ENCODE measurements around the gene PKP4.
"Not testable (repeated sequence)": the region's sequence is repeated elsewhere in the genome, so short reads cannot be mapped to it uniquely, and the experiment has no call there.

The PKP4 gene, protein sequence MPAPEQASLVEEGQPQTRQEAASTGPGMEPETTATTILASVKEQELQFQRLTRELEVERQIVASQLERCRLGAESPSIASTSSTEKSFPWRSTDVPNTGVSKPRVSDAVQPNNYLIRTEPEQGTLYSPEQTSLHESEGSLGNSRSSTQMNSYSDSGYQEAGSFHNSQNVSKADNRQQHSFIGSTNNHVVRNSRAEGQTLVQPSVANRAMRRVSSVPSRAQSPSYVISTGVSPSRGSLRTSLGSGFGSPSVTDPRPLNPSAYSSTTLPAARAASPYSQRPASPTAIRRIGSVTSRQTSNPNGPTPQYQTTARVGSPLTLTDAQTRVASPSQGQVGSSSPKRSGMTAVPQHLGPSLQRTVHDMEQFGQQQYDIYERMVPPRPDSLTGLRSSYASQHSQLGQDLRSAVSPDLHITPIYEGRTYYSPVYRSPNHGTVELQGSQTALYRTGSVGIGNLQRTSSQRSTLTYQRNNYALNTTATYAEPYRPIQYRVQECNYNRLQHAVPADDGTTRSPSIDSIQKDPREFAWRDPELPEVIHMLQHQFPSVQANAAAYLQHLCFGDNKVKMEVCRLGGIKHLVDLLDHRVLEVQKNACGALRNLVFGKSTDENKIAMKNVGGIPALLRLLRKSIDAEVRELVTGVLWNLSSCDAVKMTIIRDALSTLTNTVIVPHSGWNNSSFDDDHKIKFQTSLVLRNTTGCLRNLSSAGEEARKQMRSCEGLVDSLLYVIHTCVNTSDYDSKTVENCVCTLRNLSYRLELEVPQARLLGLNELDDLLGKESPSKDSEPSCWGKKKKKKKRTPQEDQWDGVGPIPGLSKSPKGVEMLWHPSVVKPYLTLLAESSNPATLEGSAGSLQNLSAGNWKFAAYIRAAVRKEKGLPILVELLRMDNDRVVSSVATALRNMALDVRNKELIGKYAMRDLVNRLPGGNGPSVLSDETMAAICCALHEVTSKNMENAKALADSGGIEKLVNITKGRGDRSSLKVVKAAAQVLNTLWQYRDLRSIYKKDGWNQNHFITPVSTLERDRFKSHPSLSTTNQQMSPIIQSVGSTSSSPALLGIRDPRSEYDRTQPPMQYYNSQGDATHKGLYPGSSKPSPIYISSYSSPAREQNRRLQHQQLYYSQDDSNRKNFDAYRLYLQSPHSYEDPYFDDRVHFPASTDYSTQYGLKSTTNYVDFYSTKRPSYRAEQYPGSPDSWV

DNA sequence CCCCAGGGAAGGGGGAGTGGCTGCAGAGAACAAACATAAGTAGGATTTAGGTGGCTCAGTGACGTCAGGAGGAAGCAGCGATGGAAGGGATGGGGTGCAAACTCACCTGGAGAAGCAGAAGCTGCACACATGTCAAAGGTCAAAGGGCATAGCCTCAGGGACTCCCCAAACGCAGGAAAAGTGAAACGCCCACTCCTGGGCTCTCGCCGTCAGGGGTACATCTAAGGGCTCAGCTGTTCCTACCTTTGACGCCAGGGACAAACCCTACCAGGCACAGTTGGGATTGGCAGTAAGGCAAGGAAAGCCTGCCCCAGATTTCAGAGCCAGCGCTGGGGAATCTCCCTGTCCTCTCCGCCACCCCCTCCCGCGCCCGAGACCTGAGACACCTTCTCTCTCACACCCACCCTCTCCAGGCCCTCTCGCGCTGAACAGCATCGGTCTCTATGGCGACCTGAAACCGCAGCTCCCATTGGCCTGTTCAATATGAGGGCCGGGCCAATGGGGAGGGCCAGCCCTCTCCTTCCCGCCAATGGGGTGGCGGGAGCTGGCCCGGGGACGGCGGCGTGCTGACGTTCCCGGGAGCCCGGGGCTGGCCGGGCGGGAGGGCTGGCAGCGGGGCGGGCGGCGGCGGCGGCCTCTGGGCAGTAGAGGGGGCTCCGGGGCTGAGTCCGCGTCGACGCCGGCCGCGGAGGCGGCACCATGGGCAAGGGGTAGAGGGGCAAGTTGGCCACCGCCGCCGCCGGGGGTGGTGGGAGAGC is at the start of gene PKP4, which contains the start of gene CCDC148:
PKP4 (plus strand) TSS at position 644 of the 758 bp plus-strand sequence. CDS start 76,233 bp downstream, outside the sequence.
CCDC148 (minus strand) TSS at position 445 of the 758 bp plus-strand sequence; CDS start at position 131, 314 bp downstream.
- peak; percentile 91 to 95 for DNase-seq

GRCh38 chr2:158407031-158407430 is 49.7 kb upstream of the PKP4 start:
- no peak for DNase-seq

DNA sequence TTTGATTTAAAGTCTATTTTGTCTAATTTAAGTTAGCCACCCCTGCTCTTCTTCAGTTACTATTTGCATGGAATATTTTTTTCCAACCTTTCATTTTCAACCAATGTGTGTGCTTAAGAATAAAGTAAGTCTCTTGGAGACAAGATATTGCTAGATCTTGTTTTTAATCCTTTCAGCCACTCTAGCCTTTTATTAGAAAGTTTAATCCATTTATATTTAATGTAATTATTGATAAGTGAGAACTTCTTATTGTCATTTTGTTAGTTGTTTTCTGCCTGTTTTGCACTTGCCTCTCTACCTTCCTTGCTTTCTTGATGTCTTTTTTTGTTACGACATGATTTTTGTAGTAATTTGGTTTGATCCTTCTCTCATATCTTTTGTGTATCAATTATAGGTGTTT is 46.6 kb upstream of the PKP4 start:
- no peak for DNase-seq

DNA sequence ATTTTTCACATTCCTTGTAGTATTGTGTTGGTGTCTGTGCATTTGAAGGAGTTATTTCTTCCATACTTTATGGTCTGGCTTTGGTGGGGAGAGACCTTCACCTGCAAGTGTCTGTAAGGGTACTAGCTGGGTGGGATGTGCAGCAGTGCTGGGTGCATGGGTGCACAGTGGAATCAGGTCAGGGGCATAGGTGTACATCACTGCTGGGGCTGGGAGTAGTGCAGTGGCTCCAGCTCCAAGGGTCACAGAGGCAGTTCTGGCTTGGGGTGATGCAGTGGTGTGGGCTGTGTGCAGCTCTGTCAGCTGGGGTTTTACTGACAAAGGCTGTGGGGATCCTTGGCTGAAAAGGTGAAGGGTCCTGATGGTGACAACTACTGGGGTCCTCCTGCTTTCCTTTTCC is 45.0 kb upstream of the PKP4 start:
- DNase-seq, result no peak

GRCh38 chr2:158412206-158412605 is 44.5 kb upstream of the PKP4 start:
- DNase-seq, result no peak

DNA sequence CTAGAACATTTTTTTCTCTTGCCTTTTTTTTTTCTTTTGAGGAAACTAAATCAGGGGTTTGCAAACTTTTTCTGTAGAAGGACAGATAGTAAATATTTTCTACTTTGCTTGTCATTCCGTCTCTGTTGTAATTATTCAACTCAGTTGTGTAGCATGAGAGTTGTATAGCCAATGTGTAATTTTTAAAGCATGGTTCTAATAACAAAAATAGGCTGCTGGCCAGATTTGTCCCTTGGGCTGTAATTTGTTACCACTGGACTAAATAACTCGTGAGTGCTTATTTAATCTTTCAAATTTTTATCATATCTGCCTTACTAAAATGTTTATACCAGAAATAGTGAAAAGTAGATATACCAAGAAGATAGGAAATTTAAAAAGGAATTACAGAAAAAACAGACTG is 43.2 kb upstream of the PKP4 start:
- DNase-seq, result no peak

- no peak for DNase-seq
These were observed 42.2 kb upstream of the PKP4 start for GRCh38 chr2:158414538-158414937.

DNA sequence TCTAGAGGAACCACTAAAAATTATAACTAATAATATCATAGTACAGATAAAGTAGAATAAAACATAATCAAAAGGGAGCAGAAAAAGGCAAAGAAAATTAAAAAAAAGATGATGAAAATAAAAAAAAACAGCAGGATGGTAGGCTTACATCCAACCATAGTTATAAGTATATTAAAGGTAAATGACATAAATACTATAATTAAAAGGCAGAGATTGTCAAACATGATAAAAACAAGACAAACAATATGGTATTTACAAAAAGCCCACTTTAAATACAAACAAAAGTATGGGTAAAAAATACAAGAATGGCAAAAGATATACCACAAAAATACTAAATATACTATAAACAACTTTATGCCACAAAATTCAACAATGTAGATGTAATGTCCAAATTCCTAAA is 24.6 kb upstream of the PKP4 start:
- DNase-seq, result no peak

DNA sequence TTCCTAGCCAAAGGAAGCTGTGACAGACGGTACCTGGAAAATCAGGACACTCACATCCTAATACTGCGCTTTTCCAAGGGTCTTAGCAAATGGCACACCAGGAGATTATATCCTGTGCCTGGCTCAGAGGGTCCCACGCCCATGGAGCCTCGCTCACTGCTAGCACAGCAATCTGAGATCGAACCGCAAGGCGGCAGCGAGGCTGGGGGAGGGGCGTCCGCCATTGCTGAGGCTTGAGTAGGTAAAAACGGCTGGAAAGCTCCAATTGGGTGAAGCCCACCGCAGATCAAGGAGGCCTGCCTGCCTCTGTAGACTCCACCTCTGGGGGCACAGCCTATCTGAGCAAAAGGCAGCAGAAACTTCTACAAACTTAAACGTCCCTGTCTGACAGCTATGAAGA is 23.0 kb upstream of the PKP4 start:
- not testable (repeated sequence) for DNase-seq

DNA sequence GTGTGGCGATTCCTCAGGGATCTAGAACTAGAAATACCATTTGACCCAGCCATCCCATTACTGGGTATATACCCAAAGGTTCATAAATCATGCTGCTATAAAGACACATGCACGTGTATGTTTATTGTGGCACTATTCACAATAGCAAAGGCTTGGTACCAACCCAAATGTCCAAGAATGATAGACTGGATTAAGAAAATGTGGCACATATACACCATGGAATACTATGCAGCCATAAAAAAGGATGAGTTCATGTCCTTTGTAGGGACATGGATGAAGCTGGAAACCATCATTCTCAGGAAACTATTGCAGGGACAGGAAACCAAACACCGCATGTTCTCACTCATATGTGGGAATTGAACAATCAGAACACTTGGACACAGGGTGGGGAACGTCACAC is 17.7 kb upstream of the PKP4 start:
- DNase-seq, result not testable (repeated sequence)

- no peak for DNase-seq
These were observed 13.1 kb upstream of the PKP4 start for GRCh38 chr2:158443606-158444005.

DNA sequence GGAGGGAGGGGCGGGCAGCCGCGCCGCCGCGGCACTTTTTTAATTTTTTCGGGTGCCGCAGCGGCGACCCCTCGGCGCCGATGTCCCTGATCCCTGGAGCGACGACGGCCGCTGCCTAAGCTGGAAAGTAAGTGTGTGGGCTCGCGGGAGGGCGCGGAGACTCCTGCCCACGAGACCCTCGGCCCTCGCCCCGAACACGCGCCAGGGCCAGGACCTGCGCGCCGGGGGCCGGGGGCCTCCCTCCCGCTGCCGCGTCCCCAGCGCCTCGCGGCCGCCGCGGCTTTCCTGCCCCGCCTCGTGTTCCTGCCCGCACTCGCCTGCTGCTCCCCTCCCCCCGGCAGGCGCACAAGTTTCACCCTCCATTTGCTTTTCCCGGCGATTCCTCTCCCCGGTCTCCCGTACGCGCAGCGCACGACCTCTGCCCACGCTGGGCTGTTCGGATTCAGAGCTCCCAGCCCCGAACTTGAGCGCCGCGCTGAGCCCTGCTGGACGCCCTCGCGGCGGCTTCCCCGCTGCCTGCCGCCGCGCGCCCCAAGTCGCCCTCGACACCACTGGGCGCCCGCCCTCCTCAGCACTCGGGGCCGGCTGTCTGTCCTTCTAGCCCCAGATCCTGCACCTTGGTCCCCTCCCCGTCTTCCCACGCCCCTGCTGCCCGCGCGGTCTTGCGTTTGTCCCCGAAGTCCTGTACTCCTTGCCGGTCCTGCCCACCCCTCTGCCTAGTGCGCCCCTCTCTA is 507 bp downstream of the PKP4 start:
- DNase-seq, result peak; percentile 46 to 47

GRCh38 chr2:158457826-158458616 is 1.3 kb downstream of the PKP4 start:
- peak; percentile 35 to 74 for DNase-seq

GRCh38 chr2:158458617-158458920 is 1.8 kb downstream of the PKP4 start:
- no peak for DNase-seq

DNA sequence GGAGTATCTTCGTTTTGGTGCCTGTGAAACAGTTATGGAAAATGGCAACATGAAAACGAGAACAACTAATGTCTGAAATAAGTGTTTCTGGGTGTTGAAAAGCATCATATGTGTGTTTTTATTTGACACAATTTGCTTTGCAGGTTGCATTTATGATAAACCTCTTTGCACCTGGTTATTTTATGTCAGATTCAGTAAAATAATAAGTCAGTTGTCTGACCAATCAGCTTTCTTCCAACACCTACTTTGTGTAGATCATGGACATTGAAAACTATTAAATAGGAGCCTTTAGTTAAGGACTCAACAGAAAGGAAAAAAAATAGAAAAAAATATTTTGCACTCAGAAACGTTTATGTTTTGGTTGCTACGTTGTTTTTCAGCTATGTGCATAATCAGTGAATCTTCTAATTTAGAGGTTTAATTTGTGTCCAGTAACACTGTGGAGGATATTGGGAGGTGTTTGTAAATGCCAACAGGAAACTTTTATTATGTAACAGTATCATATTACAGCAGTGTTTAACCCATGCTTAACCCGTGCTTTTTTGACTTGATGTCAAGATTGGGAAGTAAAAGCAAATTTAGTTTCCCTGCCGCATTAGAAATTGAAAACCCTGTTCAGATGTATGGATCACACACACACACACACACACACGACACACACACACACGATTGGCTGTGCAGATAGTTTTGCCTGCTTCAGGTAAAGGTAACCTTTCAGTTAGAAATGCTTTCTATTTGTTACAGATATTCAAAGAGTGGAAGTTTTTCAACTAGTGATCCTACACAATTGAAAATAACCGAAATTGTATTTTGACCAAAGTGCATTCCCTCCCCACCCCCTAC is 2.6 kb downstream of the PKP4 start:
- no peak for DNase-seq

DNA sequence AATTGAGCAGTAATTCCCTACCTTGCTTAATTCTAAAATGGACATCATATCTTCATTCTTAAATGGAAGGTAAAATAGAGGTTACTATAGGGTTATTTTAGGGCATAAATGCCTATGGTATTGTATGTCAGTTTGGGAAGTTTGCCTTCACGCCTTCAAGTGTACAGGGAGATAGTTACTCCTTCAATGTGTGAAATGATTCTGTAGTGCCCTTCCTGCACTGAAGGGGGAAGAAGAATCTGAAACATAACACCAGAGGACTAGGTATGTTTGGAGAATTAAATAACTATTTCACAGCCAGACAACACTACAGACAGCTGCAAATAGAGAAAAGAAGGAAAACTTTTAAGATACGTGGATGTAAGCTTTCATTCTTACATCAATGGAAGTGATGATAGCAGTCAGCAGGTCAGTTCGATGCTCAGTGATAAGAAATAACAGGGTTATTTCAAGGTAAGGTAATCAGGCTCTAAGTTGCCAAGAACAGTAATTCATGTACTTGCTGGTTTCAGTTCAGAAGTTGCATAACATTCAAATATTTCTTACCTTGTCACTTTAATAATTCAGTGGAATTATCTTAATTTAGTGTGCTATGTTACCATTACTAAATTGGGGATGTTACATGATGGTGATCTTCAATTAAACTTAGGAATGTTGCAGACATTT is 4.0 kb downstream of the PKP4 start:
- DNase-seq, result no peak

DNA sequence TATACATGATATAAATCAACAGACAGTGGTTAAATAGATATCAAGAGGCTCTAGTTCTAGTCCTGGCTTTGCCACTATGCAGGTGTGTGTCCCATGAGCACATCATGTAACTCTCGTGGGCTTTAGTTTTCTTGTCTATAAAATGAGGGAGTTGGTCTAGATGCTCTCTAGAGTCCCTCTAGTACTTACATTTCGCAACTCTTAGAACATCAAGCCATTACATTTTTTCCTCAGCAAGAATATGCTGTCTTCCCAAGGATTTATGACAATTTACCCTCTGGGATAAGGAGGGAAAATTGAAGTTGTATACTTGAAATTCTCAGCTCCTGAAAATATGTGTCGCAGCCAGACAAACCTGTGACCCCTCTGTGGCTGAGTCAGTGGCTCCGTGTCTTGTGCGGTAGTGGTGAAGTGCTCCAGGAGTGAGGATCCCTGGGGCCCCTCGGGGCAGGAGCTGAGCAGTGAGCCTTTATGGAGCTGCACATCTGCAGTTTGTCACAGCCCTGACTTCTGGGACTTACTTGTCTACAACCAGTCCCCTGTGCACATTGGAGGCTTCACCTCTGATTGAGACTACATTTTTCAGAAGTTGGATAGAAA is 6.8 kb downstream of the PKP4 start:
- no peak for DNase-seq

GRCh38 chr2:158464426-158465281 is 7.9 kb downstream of the PKP4 start:
- DNase-seq, result peak; percentile 8 to 22

Data from NCI-H2081 (cell line).